ENCODE measurements around the gene PRKCB.
A peak's percentile ranks its signal among the peaks of the same experiment; 100 is the strongest.

PRKCB gene

GRCh38 chr16:23943604-23944003 is 107.8 kb downstream of the PRKCB start:
- DNase-seq (ENCODE audit: low spot score): no peak

GRCh38 chr16:23944381-23944780 is 108.6 kb downstream of the PRKCB start:
- no peak for DNase-seq (ENCODE audit: low spot score)

- DNase-seq (ENCODE audit: low spot score): no peak
Measured at GRCh38 chr16:23945243-23945642, 109.5 kb downstream of the PRKCB start.

- no peak for DNase-seq (ENCODE audit: low spot score)
Measured at GRCh38 chr16:23947838-23948237, 112.1 kb downstream of the PRKCB start.

GRCh38 chr16:23948949-23949411 is 113.2 kb downstream of the PRKCB start:
- DNase-seq (ENCODE audit: low spot score): no peak

- no peak for DNase-seq (ENCODE audit: low spot score)
Measured at GRCh38 chr16:23949630-23950290, 114.0 kb downstream of the PRKCB start.

- no peak for DNase-seq (ENCODE audit: low spot score)
Measured at GRCh38 chr16:23950291-23950894, 114.6 kb downstream of the PRKCB start.

- peak; percentile 33 for DNase-seq (ENCODE audit: low spot score)
Measured at GRCh38 chr16:23950898-23951297, 115.1 kb downstream of the PRKCB start.

GRCh38 chr16:23952128-23952970 is 116.6 kb downstream of the PRKCB start:
- DNase-seq (ENCODE audit: low spot score): no peak

GRCh38 chr16:23952971-23953300 is 117.2 kb downstream of the PRKCB start:
- DNase-seq (ENCODE audit: low spot score): no peak

- no peak for DNase-seq (ENCODE audit: low spot score)
Measured at GRCh38 chr16:23953476-23953875, 117.7 kb downstream of the PRKCB start.

GRCh38 chr16:23955088-23955487 is 119.3 kb downstream of the PRKCB start:
- no peak for DNase-seq (ENCODE audit: low spot score)

- DNase-seq (ENCODE audit: low spot score): no peak
Measured at GRCh38 chr16:23957287-23957686, 121.5 kb downstream of the PRKCB start.

GRCh38 chr16:23959072-23959751 is 123.4 kb downstream of the PRKCB start:
- no peak for DNase-seq (ENCODE audit: low spot score)

- no peak for DNase-seq (ENCODE audit: low spot score)
Measured at GRCh38 chr16:23959752-23960072, 123.9 kb downstream of the PRKCB start.

- DNase-seq (ENCODE audit: low spot score): no peak
Measured at GRCh38 chr16:23960081-23960885, 124.5 kb downstream of the PRKCB start.

- DNase-seq (ENCODE audit: low spot score): no peak
Measured at GRCh38 chr16:23962001-23962400, 126.2 kb downstream of the PRKCB start.

- no peak for DNase-seq (ENCODE audit: low spot score)
Measured at GRCh38 chr16:23964136-23964535, 128.4 kb downstream of the PRKCB start.

- DNase-seq (ENCODE audit: low spot score): no peak
Measured at GRCh38 chr16:23965137-23965733, 129.5 kb downstream of the PRKCB start.

GRCh38 chr16:23966597-23967394 is 131.0 kb downstream of the PRKCB start:
- no peak for DNase-seq (ENCODE audit: low spot score)

GRCh38 chr16:23967775-23968174 is 132.0 kb downstream of the PRKCB start:
- no peak for DNase-seq (ENCODE audit: low spot score)
